Mesenchymal stem cell (in vitro differentiated cells and primary cell): ENCODE data around the gene SPATA31E1.
"Not testable (repeated sequence)": the region's sequence is repeated elsewhere in the genome, so short reads cannot be mapped to it uniquely, and the experiment has no call there.

ENCODE experiments used
- DNase-seq: peaks from one replicate; pipeline ENCODE4 v3.0.0-alpha.2; 2013
- H2AFZ ChIP-seq: one replicate; pipeline ENCODE4 v1.6.1; 2013; ENCODE audit warnings: low read depth, mild to moderate bottlenecking, control low read depth, inconsistent platforms, low read length, moderate library complexity
- H2AK5ac ChIP-seq: 2 replicates; pipeline ENCODE4 v1.6.1; 2013; ENCODE audit warnings: low read length, moderate library complexity, mild to moderate bottlenecking, inconsistent platforms; ENCODE audit not compliant: severe bottlenecking
- H2BK120ac ChIP-seq: one replicate; pipeline ENCODE4 v1.6.1; 2013; ENCODE audit warnings: low read depth, mild to moderate bottlenecking, inconsistent platforms, low read length, moderate library complexity
- H2BK12ac ChIP-seq, 2 experiments: one replicate each; pipeline ENCODE4 v1.6.1; 2013; ENCODE audit warnings: inconsistent platforms in 2 of 2, low read length in 2 of 2, mild to moderate bottlenecking in 2 of 2, moderate library complexity in 2 of 2, control low read depth in 1 of 2
- H2BK15ac ChIP-seq: one replicate; pipeline ENCODE4 v1.6.1; 2013; ENCODE audit warnings: mild to moderate bottlenecking, low read depth, inconsistent platforms; ENCODE audit not compliant: poor library complexity, severe bottlenecking
- H2BK5ac ChIP-seq: 2 replicates; pipeline ENCODE4 v1.6.1; 2013; ENCODE audit warnings: low read depth, mild to moderate bottlenecking, low read length, control low read depth, inconsistent platforms; ENCODE audit not compliant: poor library complexity, severe bottlenecking
- H3K14ac ChIP-seq, 2 experiments: one replicate each; pipeline ENCODE4 v1.6.1; 2013; ENCODE audit warnings: inconsistent platforms in 2 of 2, low read length in 2 of 2, control low read depth in 1 of 2, mild to moderate bottlenecking in 1 of 2, moderate library complexity in 1 of 2
- H3K18ac ChIP-seq, 2 experiments: one replicate each; pipeline ENCODE4 v1.6.1; 2013; ENCODE audit warnings: inconsistent platforms in 2 of 2, low read length in 2 of 2, control low read depth in 1 of 2, low read depth in 1 of 2, mild to moderate bottlenecking in 1 of 2
- H3K23ac ChIP-seq, 2 experiments: one replicate each; pipeline ENCODE4 v1.6.1; 2013; ENCODE audit warnings: inconsistent platforms in 2 of 2, low read length in 2 of 2, mild to moderate bottlenecking in 2 of 2, moderate library complexity in 2 of 2, control low read depth in 1 of 2
- H3K27ac ChIP-seq: 2 replicates; pipeline ENCODE4 v1.5.1; 2013; ENCODE audit warnings: mild to moderate bottlenecking, moderate library complexity, low read length, control low read depth, inconsistent platforms; ENCODE audit not compliant: poor library complexity, severe bottlenecking
- H3K27me3 ChIP-seq, 2 experiments: 2 replicates each; pipeline versions ENCODE4 v1.6.1 to v1.7.0; 2013; ENCODE audit warnings: low read length in 2 of 2, mild to moderate bottlenecking in 2 of 2, moderate library complexity in 2 of 2, control low read depth in 1 of 2, inconsistent platforms in 1 of 2; ENCODE audit not compliant: control insufficient read depth in 1 of 2, insufficient read depth in 1 of 2
- H3K36me3 ChIP-seq, 2 experiments: 2 replicates each; pipeline versions ENCODE4 v1.6.1 to v1.7.0; 2013; ENCODE audit warnings: low read length in 2 of 2, control low read depth in 1 of 2, inconsistent platforms in 1 of 2, low read depth in 1 of 2, mild to moderate bottlenecking in 1 of 2; ENCODE audit not compliant: insufficient read depth in 2 of 2, control insufficient read depth in 1 of 2
- H3K4ac ChIP-seq, 2 experiments: one replicate each; pipeline ENCODE4 v1.6.1; 2013; ENCODE audit warnings: inconsistent platforms in 2 of 2, low read length in 2 of 2, mild to moderate bottlenecking in 2 of 2, moderate library complexity in 2 of 2, control low read depth in 1 of 2, low read depth in 1 of 2
- H3K4me1 ChIP-seq: 2 replicates; pipeline ENCODE4 v1.6.1; 2013; ENCODE audit warnings: low read depth, low read length, control low read depth; ENCODE audit not compliant: control insufficient read depth, insufficient read depth
- H3K4me2 ChIP-seq: 2 replicates; pipeline ENCODE4 v1.6.1; 2013; ENCODE audit warnings: low read length, mild to moderate bottlenecking, inconsistent platforms; ENCODE audit not compliant: poor library complexity, severe bottlenecking
- H3K4me3 ChIP-seq, 2 experiments: 2 replicates each; pipeline versions ENCODE4 v1.5.1 to v1.7.0; 2013; ENCODE audit warnings: low read length in 2 of 2, mild to moderate bottlenecking in 2 of 2, control low read depth in 1 of 2, low read depth in 1 of 2; ENCODE audit not compliant: insufficient read depth in 1 of 2
- H3K79me1 ChIP-seq: replicated peaks from 2 replicates; pipeline ENCODE4 v1.6.1; 2013; ENCODE audit warnings: mild to moderate bottlenecking, control low read depth, low read length, inconsistent platforms; ENCODE audit not compliant: poor library complexity, severe bottlenecking
- H3K9ac ChIP-seq: 2 replicates; pipeline ENCODE4 v1.7.0; 2013; ENCODE audit warnings: mild to moderate bottlenecking, low read length, moderate library complexity
- H3K9me3 ChIP-seq: 2 replicates; pipeline ENCODE4 v1.7.0; 2013; ENCODE audit warnings: mild to moderate bottlenecking, low read length; ENCODE audit not compliant: control insufficient read depth
- H4K8ac ChIP-seq: one replicate; pipeline ENCODE4 v1.6.1; 2013; ENCODE audit warnings: inconsistent platforms, mild to moderate bottlenecking, low read length, moderate library complexity
- H4K91ac ChIP-seq: one replicate; pipeline ENCODE4 v1.6.1; 2013; ENCODE audit warnings: mild to moderate bottlenecking, low read length, inconsistent platforms
- WGBS: methylation state at CpG from one replicate; pipeline ENCODE4 v1.1.7; 2013; ENCODE audit warnings: mixed read lengths; 5-methylcytosine and 5-hydroxymethylcytosine counted together

The SPATA31E1 gene

GRCh38 chr9:87921561-87921960 is 38.9 kb downstream of the SPATA31E1 start:
- H3K4me3 ChIP-seq, H2AFZ ChIP-seq, H3K27ac ChIP-seq, H2AK5ac ChIP-seq, H3K9me3 ChIP-seq, DNase-seq, H3K14ac ChIP-seq, H3K4me1 ChIP-seq, H3K79me1 ChIP-seq, H2BK5ac ChIP-seq, H3K27me3 ChIP-seq, H2BK12ac ChIP-seq, H3K23ac ChIP-seq, H4K8ac ChIP-seq, H2BK15ac ChIP-seq, H4K91ac ChIP-seq, H3K4ac ChIP-seq, H2BK120ac ChIP-seq, H3K9ac ChIP-seq, H3K36me3 ChIP-seq, H3K4me2 ChIP-seq, H3K18ac ChIP-seq: not testable (repeated sequence)
- WGBS: 77% methylated on average over 8 of the region's 8 CpGs

- H3K79me1 ChIP-seq, H2BK15ac ChIP-seq, H3K14ac ChIP-seq, H2BK120ac ChIP-seq, H4K8ac ChIP-seq, H2BK5ac ChIP-seq, H3K27ac ChIP-seq, DNase-seq, H2AFZ ChIP-seq, H2BK12ac ChIP-seq, H3K36me3 ChIP-seq, H3K9me3 ChIP-seq, H4K91ac ChIP-seq, H3K4me1 ChIP-seq, H3K18ac ChIP-seq, H3K23ac ChIP-seq, H3K4me2 ChIP-seq, H3K27me3 ChIP-seq, H3K4ac ChIP-seq, H3K9ac ChIP-seq, H2AK5ac ChIP-seq, H3K4me3 ChIP-seq: not testable (repeated sequence)
- 89% methylated on average over 7 of the region's 10 CpGs for WGBS
Observed at GRCh38 chr9:87923012-87923411, 40.3 kb downstream of the SPATA31E1 start.

GRCh38 chr9:87924851-87925250 is 42.2 kb downstream of the SPATA31E1 start:
- H3K27me3 ChIP-seq, H3K9me3 ChIP-seq, H3K27ac ChIP-seq, H2AK5ac ChIP-seq, H4K8ac ChIP-seq, H3K36me3 ChIP-seq, H2BK5ac ChIP-seq, H3K14ac ChIP-seq, H3K79me1 ChIP-seq, H2BK12ac ChIP-seq, DNase-seq, H2AFZ ChIP-seq, H3K4ac ChIP-seq, H3K23ac ChIP-seq, H2BK120ac ChIP-seq, H3K9ac ChIP-seq, H3K4me3 ChIP-seq, H3K4me2 ChIP-seq, H2BK15ac ChIP-seq, H3K18ac ChIP-seq, H4K91ac ChIP-seq, H3K4me1 ChIP-seq: not testable (repeated sequence)
- WGBS: 97% methylated on average over 7 of the region's 10 CpGs

GRCh38 chr9:87929152-87929551 is 46.5 kb downstream of the SPATA31E1 start:
- not testable (repeated sequence) for H3K4me1 ChIP-seq, H3K27ac ChIP-seq, H3K36me3 ChIP-seq, H4K8ac ChIP-seq, H3K4ac ChIP-seq, H4K91ac ChIP-seq, H3K18ac ChIP-seq, H3K9me3 ChIP-seq, H3K4me3 ChIP-seq, H2BK12ac ChIP-seq, H2BK15ac ChIP-seq, H3K27me3 ChIP-seq, H3K4me2 ChIP-seq, H3K14ac ChIP-seq, H2BK5ac ChIP-seq, H3K23ac ChIP-seq, DNase-seq, H2AK5ac ChIP-seq, H2BK120ac ChIP-seq, H2AFZ ChIP-seq, H3K9ac ChIP-seq, H3K79me1 ChIP-seq
